ENCODE data around the gene STRBP.

The STRBP gene

DNA sequence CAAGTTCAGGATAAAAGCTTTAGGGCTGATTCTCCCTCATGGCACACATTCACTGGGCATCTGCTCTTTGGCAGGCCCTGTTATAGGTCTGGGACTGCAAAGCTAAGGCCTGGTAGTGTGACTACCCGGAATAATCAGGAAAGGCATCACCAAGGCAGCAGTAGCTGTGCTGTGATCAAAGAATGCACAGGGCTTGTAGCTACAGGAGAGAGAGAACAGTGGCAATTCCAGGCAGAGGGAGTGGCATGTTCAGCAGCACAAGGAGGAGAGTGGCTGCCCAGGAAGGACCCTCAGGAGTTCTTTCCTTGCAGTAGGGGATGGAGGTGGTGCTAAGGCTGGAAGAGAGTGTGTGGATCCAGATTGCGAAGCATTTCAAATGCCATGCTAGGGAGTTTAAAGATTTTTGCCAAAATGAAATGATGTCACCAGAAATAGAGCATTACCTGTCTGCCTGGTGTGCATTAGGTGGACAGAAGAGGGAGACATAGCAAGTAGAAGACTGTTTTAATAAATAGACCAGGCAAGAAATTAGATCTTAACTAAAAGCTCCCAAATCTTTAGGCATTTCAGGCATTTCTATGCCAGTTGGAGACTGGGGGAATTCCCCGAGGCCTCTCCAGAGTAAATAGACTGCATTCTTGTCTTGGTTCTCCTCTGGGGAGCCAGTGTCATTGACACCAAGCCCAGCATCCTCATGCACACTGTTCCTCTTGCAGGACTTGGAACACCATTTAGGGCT lies 165.8 kb downstream of the STRBP start:
- Histone ChIP-seq H3K4me1 (ENCODE audit: insufficient read depth, low read length) (no peaks in the 10 kb centered on the region), H3K4me2 (ENCODE audit: insufficient read depth, low read length) (no peak overlapping the region), H3K27ac (ENCODE audit: low read length) (no peak overlapping the region), H4K20me1 (ENCODE audit: insufficient read depth, low read length) (no peaks in the 10 kb centered on the region; the same call in 1 of the 2 replicates), H2AFZ (ENCODE audit: low read depth, low read length) (no peak overlapping the region), H3K9ac (ENCODE audit: low read depth, low read length) (no peak overlapping the region), H3K27me3 (ENCODE audit: insufficient read depth, low read length, poor library complexity) (no peaks in the 10 kb centered on the region), H3K9me3 (ENCODE audit: insufficient read depth, low read length, severe bottlenecking) (no peaks in the 10 kb centered on the region), H3K4me3 (ENCODE audit: low read depth in 1 of 2, low read length in 2 of 2) (no peak overlapping the region), H3K36me3 (ENCODE audit: insufficient read depth, low read length) (peaks cover 59% of the 10 kb centered on the region), H3K79me2 (ENCODE audit: insufficient read depth, low read length) (no peaks in the 10 kb centered on the region)
- DNase-seq = no peak
- no peak for ATAC-seq (ENCODE audit: insufficient read depth, low read depth)
- no peak for TF ChIP-seq EZH2 (IDR thresholded peaks at IDR 0.05; ENCODE audit: borderline replicate concordance, low read depth, low read length, severe bottlenecking)
- TF ChIP-seq, protein P1, sequence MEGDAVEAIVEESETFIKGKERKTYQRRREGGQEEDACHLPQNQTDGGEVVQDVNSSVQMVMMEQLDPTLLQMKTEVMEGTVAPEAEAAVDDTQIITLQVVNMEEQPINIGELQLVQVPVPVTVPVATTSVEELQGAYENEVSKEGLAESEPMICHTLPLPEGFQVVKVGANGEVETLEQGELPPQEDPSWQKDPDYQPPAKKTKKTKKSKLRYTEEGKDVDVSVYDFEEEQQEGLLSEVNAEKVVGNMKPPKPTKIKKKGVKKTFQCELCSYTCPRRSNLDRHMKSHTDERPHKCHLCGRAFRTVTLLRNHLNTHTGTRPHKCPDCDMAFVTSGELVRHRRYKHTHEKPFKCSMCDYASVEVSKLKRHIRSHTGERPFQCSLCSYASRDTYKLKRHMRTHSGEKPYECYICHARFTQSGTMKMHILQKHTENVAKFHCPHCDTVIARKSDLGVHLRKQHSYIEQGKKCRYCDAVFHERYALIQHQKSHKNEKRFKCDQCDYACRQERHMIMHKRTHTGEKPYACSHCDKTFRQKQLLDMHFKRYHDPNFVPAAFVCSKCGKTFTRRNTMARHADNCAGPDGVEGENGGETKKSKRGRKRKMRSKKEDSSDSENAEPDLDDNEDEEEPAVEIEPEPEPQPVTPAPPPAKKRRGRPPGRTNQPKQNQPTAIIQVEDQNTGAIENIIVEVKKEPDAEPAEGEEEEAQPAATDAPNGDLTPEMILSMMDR (IDR thresholded peaks at IDR 0.05; ENCODE audit: borderline replicate concordance, extremely low read depth, low read length, poor library complexity, severe bottlenecking) = peak; percentile 25

DNA sequence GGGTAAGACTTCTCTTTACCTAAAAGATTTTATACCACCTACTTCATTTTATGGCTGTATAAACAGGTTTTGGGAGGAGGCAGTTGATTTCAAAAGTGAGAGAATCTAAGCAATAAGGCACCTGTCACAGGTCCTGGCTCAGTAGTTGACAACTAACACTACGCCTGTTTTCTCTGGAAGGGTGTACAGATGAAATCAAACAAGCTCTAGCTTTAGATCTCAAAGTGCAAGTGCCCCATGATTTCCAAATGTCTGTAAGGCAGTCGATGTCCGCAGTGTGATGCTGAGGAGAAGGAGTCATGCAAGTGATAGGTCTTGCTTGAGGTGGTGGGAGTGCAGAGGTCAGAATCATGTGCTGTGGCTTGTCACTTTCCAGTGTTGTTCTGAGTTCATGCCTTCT lies 168.8 kb downstream of the STRBP start:
- no peak overlapping the region for H3K4me2 ChIP-seq (ENCODE audit: insufficient read depth, low read length)
- H3K4me1 ChIP-seq (ENCODE audit: insufficient read depth, low read length) = no peaks in the 10 kb centered on the region
- no peaks in the 10 kb centered on the region for H3K79me2 ChIP-seq (ENCODE audit: insufficient read depth, low read length)
- no peak overlapping the region for H3K27ac ChIP-seq (ENCODE audit: low read length)
- H3K4me3 ChIP-seq (ENCODE audit: low read depth in 1 of 2, low read length in 2 of 2) = no peak overlapping the region
- no peaks in the 10 kb centered on the region for H3K27me3 ChIP-seq (ENCODE audit: insufficient read depth, low read length, poor library complexity)
- H2AFZ ChIP-seq (ENCODE audit: low read depth, low read length) = no peak overlapping the region
- TF ChIP-seq EZH2 (IDR thresholded peaks at IDR 0.05; ENCODE audit: borderline replicate concordance, low read depth, low read length, severe bottlenecking) = no peak
- TF ChIP-seq, protein P1 (IDR thresholded peaks at IDR 0.05; ENCODE audit: borderline replicate concordance, extremely low read depth, low read length, poor library complexity, severe bottlenecking) = no peak
- peaks cover 54% of the 10 kb centered on the region for H3K36me3 ChIP-seq (ENCODE audit: insufficient read depth, low read length)
- H4K20me1 ChIP-seq (ENCODE audit: insufficient read depth, low read length) = no peaks in the 10 kb centered on the region
- DNase-seq (no peak), ATAC-seq (ENCODE audit: insufficient read depth, low read depth) (no peak)
- no peaks in the 10 kb centered on the region for H3K9me3 ChIP-seq (ENCODE audit: insufficient read depth, low read length, severe bottlenecking)
- no peak overlapping the region for H3K9ac ChIP-seq (ENCODE audit: low read depth, low read length)

DNA sequence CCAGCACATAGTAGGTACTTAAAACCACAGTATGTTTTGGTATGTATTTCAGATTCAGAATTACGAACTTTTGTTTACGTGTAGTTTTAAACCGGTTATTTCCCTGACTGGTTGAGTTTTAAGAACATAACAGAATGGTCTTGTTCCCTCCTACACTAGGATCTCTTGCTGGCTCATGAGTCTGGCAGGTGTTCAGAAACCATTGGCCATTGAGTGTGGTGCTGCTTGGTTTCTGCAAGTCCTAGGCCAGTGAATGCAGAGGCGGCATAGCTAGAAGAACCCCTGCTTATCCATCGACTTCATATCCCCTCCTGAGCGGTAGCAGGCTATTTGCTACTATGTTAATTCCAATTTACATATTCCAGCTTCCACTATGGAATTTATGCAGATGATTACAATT lies 169.3 kb downstream of the STRBP start:
- Histone ChIP-seq H3K36me3 (ENCODE audit: insufficient read depth, low read length) (peaks cover 53% of the 10 kb centered on the region), H3K4me3 (ENCODE audit: low read depth in 1 of 2, low read length in 2 of 2) (no peak overlapping the region), H3K27me3 (ENCODE audit: insufficient read depth, low read length, poor library complexity) (no peaks in the 10 kb centered on the region), H3K79me2 (ENCODE audit: insufficient read depth, low read length) (no peaks in the 10 kb centered on the region), H3K4me1 (ENCODE audit: insufficient read depth, low read length) (no peaks in the 10 kb centered on the region), H3K27ac (ENCODE audit: low read length) (no peak overlapping the region), H4K20me1 (ENCODE audit: insufficient read depth, low read length) (no peaks in the 10 kb centered on the region), H3K9me3 (ENCODE audit: insufficient read depth, low read length, severe bottlenecking) (no peaks in the 10 kb centered on the region), H3K9ac (ENCODE audit: low read depth, low read length) (no peak overlapping the region), H3K4me2 (ENCODE audit: insufficient read depth, low read length) (no peak overlapping the region), H2AFZ (ENCODE audit: low read depth, low read length) (no peak overlapping the region)
- ATAC-seq (ENCODE audit: insufficient read depth, low read depth) = no peak
- TF ChIP-seq, protein P1 (IDR thresholded peaks at IDR 0.05; ENCODE audit: borderline replicate concordance, extremely low read depth, low read length, poor library complexity, severe bottlenecking) = no peak
- no peak for DNase-seq
